NCI-H2171 (cell line): ENCODE measurements around the gene CNPY1.
"Not testable (repeated sequence)": the region's sequence is repeated elsewhere in the genome, so short reads cannot be mapped to it uniquely, and the experiment has no call there.

Source experiments
- DNase-seq: peaks from one replicate; lab custom pipeline; 2025; lab: John Stamatoyannopoulos, UW

The CNPY1 gene

GRCh38 chr7:155546449-155546848 lies at the start of gene CNPY1:
CNPY1 (minus strand) TSS chr7:155546559; CDS start chr7:155545929, 630 bp downstream.
- DNase-seq, result not testable (repeated sequence)

GRCh38 chr7:155594961-155595366 lies 48.6 kb upstream of the CNPY1 start:
- DNase-seq, result no peak

- DNase-seq, result no peak
These were observed 47.9 kb upstream of the CNPY1 start for GRCh38 chr7:155594163-155594732.

GRCh38 chr7:155593461-155594162 lies 47.3 kb upstream of the CNPY1 start:
- no peak for DNase-seq

GRCh38 chr7:155591055-155591775 lies 44.9 kb upstream of the CNPY1 start:
- DNase-seq, result no peak

- no peak for DNase-seq
These were observed 44.1 kb upstream of the CNPY1 start for GRCh38 chr7:155590215-155591018.

- peak; percentile 52 for DNase-seq
These were observed 42.9 kb upstream of the CNPY1 start for GRCh38 chr7:155589001-155589980.

GRCh38 chr7:155588468-155588998 lies 42.2 kb upstream of the CNPY1 start:
- no peak for DNase-seq

- no peak for DNase-seq
These were observed 41.1 kb upstream of the CNPY1 start for GRCh38 chr7:155587486-155587885.

- no peak for DNase-seq
These were observed 40.6 kb upstream of the CNPY1 start for GRCh38 chr7:155586843-155587440.

- no peak for DNase-seq
These were observed 39.6 kb upstream of the CNPY1 start for GRCh38 chr7:155585951-155586350.

GRCh38 chr7:155585532-155585895 lies 39.2 kb upstream of the CNPY1 start:
- no peak for DNase-seq

GRCh38 chr7:155584763-155585531 lies 38.6 kb upstream of the CNPY1 start:
- no peak for DNase-seq

- no peak for DNase-seq
These were observed 37.9 kb upstream of the CNPY1 start for GRCh38 chr7:155584261-155584660.

- DNase-seq, result no peak
These were observed 37.3 kb upstream of the CNPY1 start for GRCh38 chr7:155583636-155584035.

- no peak for DNase-seq
These were observed 35.6 kb upstream of the CNPY1 start for GRCh38 chr7:155581954-155582353.

GRCh38 chr7:155581107-155581830 lies 34.9 kb upstream of the CNPY1 start:
- no peak for DNase-seq

- DNase-seq, result no peak
These were observed 34.0 kb upstream of the CNPY1 start for GRCh38 chr7:155580367-155580766.

- DNase-seq, result no peak
These were observed 33.2 kb upstream of the CNPY1 start for GRCh38 chr7:155579565-155579964.
